HG03558 (cell line): ENCODE results near the gene BCHE.

Experiments
- ATAC-seq: cut with Tn5 transposase; IDR thresholded peaks from one replicate; pipeline ENCODE4 v1.9.1; 2021; ENCODE audit warnings: moderate number of reproducible peaks; ENCODE audit not compliant: unreplicated experiment; ENCODE audit errors: extremely low read depth

Gene BCHE

GRCh38 chr3:165837058-165837525, at the start of gene BCHE:
BCHE (minus strand) TSS chr3:165837423; CDS start chr3:165831033, 6,390 bp downstream.
- no peak for ATAC-seq

- no peak for ATAC-seq
These were observed 48.5 kb upstream of the BCHE start for GRCh38 chr3:165885558-165886270.

GRCh38 chr3:165884518-165884917, 47.3 kb upstream of the BCHE start:
- ATAC-seq, result no peak

- ATAC-seq, result no peak
These were observed 46.7 kb upstream of the BCHE start for GRCh38 chr3:165883863-165884478.

- no peak for ATAC-seq
These were observed 45.9 kb upstream of the BCHE start for GRCh38 chr3:165883117-165883516.

- no peak for ATAC-seq
These were observed 38.4 kb upstream of the BCHE start for GRCh38 chr3:165875644-165876043.

GRCh38 chr3:165874663-165875489, 37.7 kb upstream of the BCHE start:
- ATAC-seq, result no peak

- ATAC-seq, result no peak
These were observed 30.9 kb upstream of the BCHE start for GRCh38 chr3:165868088-165868487.

GRCh38 chr3:165859061-165859460, 21.8 kb upstream of the BCHE start:
- ATAC-seq, result no peak

- no peak for ATAC-seq
These were observed 18.4 kb upstream of the BCHE start for GRCh38 chr3:165855581-165855980.

- ATAC-seq, result no peak
These were observed 17.5 kb upstream of the BCHE start for GRCh38 chr3:165854696-165855095.

- ATAC-seq, result no peak
These were observed 15.5 kb upstream of the BCHE start for GRCh38 chr3:165852711-165853110.

- ATAC-seq, result no peak
These were observed 15.0 kb upstream of the BCHE start for GRCh38 chr3:165852191-165852590.

- ATAC-seq, result no peak
These were observed 8.8 kb upstream of the BCHE start for GRCh38 chr3:165846056-165846455.

GRCh38 chr3:165839296-165840076, 2.3 kb upstream of the BCHE start:
- ATAC-seq, result no peak

GRCh38 chr3:165837801-165838200, 578 bp upstream of the BCHE start:
- ATAC-seq, result no peak

GRCh38 chr3:165835431-165835830, 1.8 kb downstream of the BCHE start:
- no peak for ATAC-seq

- ATAC-seq, result no peak
These were observed 6.5 kb downstream of the BCHE start for GRCh38 chr3:165830746-165831145.

- no peak for ATAC-seq
These were observed 9.3 kb downstream of the BCHE start for GRCh38 chr3:165827883-165828282.

- no peak for ATAC-seq
These were observed 10.0 kb downstream of the BCHE start for GRCh38 chr3:165827233-165827632.
